NCI-H748 treated with DMSO at 0.1 percent for 48 hours (cell line): ENCODE data around the gene GRK1.
A peak's percentile ranks its signal among the peaks of the same experiment; 100 is the strongest.

ENCODE experiments used
- DNase-seq: peaks from one replicate; lab custom pipeline; 2025; lab: John Stamatoyannopoulos, UW

GRK1 gene

GRCh38 chr13:113729187-113730019, 62.4 kb downstream of the GRK1 start:
- no peak for DNase-seq

GRCh38 chr13:113730258-113730691, 63.3 kb downstream of the GRK1 start:
- DNase-seq = no peak

- no peak for DNase-seq
These were observed 63.8 kb downstream of the GRK1 start for GRCh38 chr13:113730831-113731191.

GRCh38 chr13:113731192-113732175, 64.5 kb downstream of the GRK1 start:
- no peak for DNase-seq

- DNase-seq = no peak
These were observed 65.3 kb downstream of the GRK1 start for GRCh38 chr13:113732176-113732960.

GRCh38 chr13:113732961-113733950, 66.2 kb downstream of the GRK1 start:
- DNase-seq = no peak

GRCh38 chr13:113734099-113734825, 67.2 kb downstream of the GRK1 start:
- no peak for DNase-seq

- DNase-seq = no peak
These were observed 67.8 kb downstream of the GRK1 start for GRCh38 chr13:113734826-113735125.

- no peak for DNase-seq
These were observed 68.2 kb downstream of the GRK1 start for GRCh38 chr13:113735194-113735593.

- DNase-seq = no peak
These were observed 68.7 kb downstream of the GRK1 start for GRCh38 chr13:113735750-113736149.

- DNase-seq = no peak
These were observed 69.3 kb downstream of the GRK1 start for GRCh38 chr13:113736258-113736731.

- DNase-seq = no peak
These were observed 70.8 kb downstream of the GRK1 start for GRCh38 chr13:113737803-113738202.

- DNase-seq = no peak
These were observed 72.7 kb downstream of the GRK1 start for GRCh38 chr13:113739527-113740285.

GRCh38 chr13:113740286-113740556, 73.2 kb downstream of the GRK1 start:
- no peak for DNase-seq

- no peak for DNase-seq
These were observed 73.6 kb downstream of the GRK1 start for GRCh38 chr13:113740661-113741060.

GRCh38 chr13:113741191-113741668, 74.2 kb downstream of the GRK1 start:
- DNase-seq = no peak

GRCh38 chr13:113742000-113742441, 75.0 kb downstream of the GRK1 start:
- peak; percentile 34 for DNase-seq

GRCh38 chr13:113742445-113743120, 75.6 kb downstream of the GRK1 start:
- no peak for DNase-seq
